Nephron progenitor cell (in vitro differentiated cells): Measurements from ENCODE around the gene TRABD2B.

Source experiments
- DNase-seq: peaks from one replicate; pipeline ENCODE4 v3.0.0; 2021
- H3K27ac Mint-ChIP-seq: 2 replicates; pipeline ENCODE4 v1.8.0; 2021; ENCODE audit warnings: mild to moderate bottlenecking, moderate library complexity, mixed read lengths
- H3K27me3 Mint-ChIP-seq: 2 replicates; pipeline ENCODE4 v1.8.0; 2021; ENCODE audit warnings: mild to moderate bottlenecking, low read depth, mixed read lengths; ENCODE audit not compliant: poor library complexity
- H3K36me3 Mint-ChIP-seq: 2 replicates; pipeline ENCODE4 v1.8.0; 2021; ENCODE audit warnings: low read depth, mixed read lengths
- H3K4me1 Mint-ChIP-seq: 2 replicates; pipeline ENCODE4 v1.8.0; 2021; ENCODE audit warnings: mixed read lengths
- H3K4me3 Mint-ChIP-seq: 2 replicates; pipeline ENCODE4 v1.8.0; 2021; ENCODE audit warnings: mild to moderate bottlenecking, moderate library complexity, mixed read lengths
- H3K9me3 Mint-ChIP-seq: 2 replicates; pipeline ENCODE4 v1.8.0; 2021; ENCODE audit warnings: mild to moderate bottlenecking, moderate library complexity, mixed read lengths
- CTCF ChIP-seq: fragments of 200-600 bp; sonication (generic); IDR thresholded peaks from 2 replicates; pipeline ENCODE4 v1.5.0; 2021; ENCODE audit warnings: antibody characterized with exemption

Gene TRABD2B

GRCh38 chr1:47935163-47935562 is 62.0 kb downstream of the TRABD2B start:
- Mint-ChIP-seq H3K4me1 (peaks cover 44% of the 10 kb centered on the region), H3K36me3 (peaks cover 5% of the 10 kb centered on the region), H3K27me3 (peaks cover 10% of the 10 kb centered on the region), H3K4me3 (no peak overlapping the region), H3K27ac (peak overlapping the region; percentile 12), H3K9me3 (no peaks in the 10 kb centered on the region)
- no peak for TF ChIP-seq CTCF
- DNase-seq: no peak

- peaks cover 7% of the 10 kb centered on the region for H3K27me3 Mint-ChIP-seq
- no peaks in the 10 kb centered on the region for H3K9me3 Mint-ChIP-seq
- DNase-seq: peak; percentile 27
- no peak for TF ChIP-seq CTCF
- H3K4me3 Mint-ChIP-seq: no peak overlapping the region
- peaks cover 48% of the 10 kb centered on the region for H3K4me1 Mint-ChIP-seq
- H3K36me3 Mint-ChIP-seq: no peaks in the 10 kb centered on the region
- H3K27ac Mint-ChIP-seq: peak overlapping the region; percentile 15
Measured at GRCh38 chr1:47934243-47934805, 62.9 kb downstream of the TRABD2B start.

- Mint-ChIP-seq H3K9me3 (no peaks in the 10 kb centered on the region), H3K27ac (no peak overlapping the region), H3K36me3 (no peaks in the 10 kb centered on the region), H3K27me3 (peaks cover 4% of the 10 kb centered on the region), H3K4me3 (no peak overlapping the region), H3K4me1 (peaks cover 48% of the 10 kb centered on the region)
- TF ChIP-seq CTCF: no peak
- no peak for DNase-seq
Measured at GRCh38 chr1:47932743-47933142, 64.4 kb downstream of the TRABD2B start.

- peaks cover 4% of the 10 kb centered on the region for H3K27me3 Mint-ChIP-seq
- no peak overlapping the region for H3K27ac Mint-ChIP-seq
- no peak overlapping the region for H3K4me3 Mint-ChIP-seq
- H3K4me1 Mint-ChIP-seq: peaks cover 48% of the 10 kb centered on the region
- no peaks in the 10 kb centered on the region for H3K9me3 Mint-ChIP-seq
- no peak for TF ChIP-seq CTCF
- DNase-seq: no peak
- no peaks in the 10 kb centered on the region for H3K36me3 Mint-ChIP-seq
Measured at GRCh38 chr1:47931395-47931794, 65.8 kb downstream of the TRABD2B start.

- Mint-ChIP-seq H3K27me3 (peaks cover 4% of the 10 kb centered on the region), H3K27ac (no peak overlapping the region), H3K36me3 (no peaks in the 10 kb centered on the region), H3K9me3 (no peaks in the 10 kb centered on the region), H3K4me3 (no peak overlapping the region), H3K4me1 (peaks cover 47% of the 10 kb centered on the region)
- no peak for TF ChIP-seq CTCF
- no peak for DNase-seq
Measured at GRCh38 chr1:47930210-47930840, 66.9 kb downstream of the TRABD2B start.

GRCh38 chr1:47927165-47927564 is 70.0 kb downstream of the TRABD2B start:
- Mint-ChIP-seq H3K27ac (no peak overlapping the region), H3K27me3 (peaks cover 4% of the 10 kb centered on the region), H3K36me3 (no peaks in the 10 kb centered on the region), H3K4me1 (peaks cover 37% of the 10 kb centered on the region), H3K9me3 (no peaks in the 10 kb centered on the region), H3K4me3 (no peak overlapping the region)
- no peak for TF ChIP-seq CTCF
- DNase-seq: no peak
